Nephron (organoid): ENCODE data around the gene WDR64.
"Not testable (repeated sequence)": the region's sequence is repeated elsewhere in the genome, so short reads cannot be mapped to it uniquely, and the experiment has no call there.

Source experiments
- H3K27ac Mint-ChIP-seq, 3 experiments: 2 replicates each; pipeline ENCODE4 v1.8.0; 2020; ENCODE audit warnings: mixed read lengths in 3 of 3, mild to moderate bottlenecking in 2 of 3, moderate library complexity in 1 of 3
- H3K27me3 Mint-ChIP-seq: 2 replicates; pipeline ENCODE4 v1.8.0; 2021; ENCODE audit warnings: low read depth, mild to moderate bottlenecking, moderate library complexity, mixed read lengths
- H3K36me3 Mint-ChIP-seq: 2 replicates; pipeline ENCODE4 v1.8.0; 2020; ENCODE audit warnings: low read depth, mixed read lengths
- H3K4me1 Mint-ChIP-seq: 2 replicates; pipeline ENCODE4 v1.8.0; 2020; ENCODE audit warnings: mixed read lengths
- H3K4me3 Mint-ChIP-seq, 3 experiments: 2 replicates each; pipeline ENCODE4 v1.8.0; 2020; ENCODE audit warnings: mild to moderate bottlenecking in 3 of 3, mixed read lengths in 3 of 3, moderate library complexity in 2 of 3
- H3K9me3 Mint-ChIP-seq: 2 replicates; pipeline ENCODE4 v1.8.0; 2020; ENCODE audit warnings: mixed read lengths
- CTCF ChIP-seq, 3 experiments: fragments of 200-600 bp; sonication (generic); IDR thresholded peaks; one replicate each; pipeline ENCODE4 v1.5.0; 2021; ENCODE audit warnings: antibody characterized with exemption in 3 of 3; ENCODE audit not compliant: unreplicated experiment in 3 of 3

Gene WDR64

GRCh38 chr1:241819340-241819866, 167.3 kb downstream of the WDR64 start:
- no peaks in the 10 kb centered on the region for H3K4me1 Mint-ChIP-seq
- H3K4me3 Mint-ChIP-seq: no peak overlapping the region
- TF ChIP-seq CTCF (IDR thresholded peaks at IDR 0.05; ENCODE audit: unreplicated experiment in 3 of 3): no peak
- H3K27ac Mint-ChIP-seq: no peak overlapping the region
- peaks cover 3% of the 10 kb centered on the region for H3K27me3 Mint-ChIP-seq
- no peaks in the 10 kb centered on the region for H3K9me3 Mint-ChIP-seq
- no peaks in the 10 kb centered on the region for H3K36me3 Mint-ChIP-seq

GRCh38 chr1:241821363-241821762, 169.3 kb downstream of the WDR64 start:
- Mint-ChIP-seq H3K27me3 (peaks cover 3% of the 10 kb centered on the region), H3K4me1 (no peaks in the 10 kb centered on the region), H3K9me3 (no peaks in the 10 kb centered on the region), H3K27ac (no peak overlapping the region), H3K36me3 (no peaks in the 10 kb centered on the region), H3K4me3 (no peak overlapping the region)
- no peak for TF ChIP-seq CTCF (IDR thresholded peaks at IDR 0.05; ENCODE audit: unreplicated experiment in 3 of 3)

GRCh38 chr1:241822846-241823245, 170.8 kb downstream of the WDR64 start:
- H3K27ac Mint-ChIP-seq: no peak overlapping the region
- TF ChIP-seq CTCF (IDR thresholded peaks at IDR 0.05; ENCODE audit: unreplicated experiment in 3 of 3): no peak
- H3K4me3 Mint-ChIP-seq: no peak overlapping the region
- H3K27me3 Mint-ChIP-seq: peaks cover 3% of the 10 kb centered on the region
- no peaks in the 10 kb centered on the region for H3K9me3 Mint-ChIP-seq
- H3K36me3 Mint-ChIP-seq: no peaks in the 10 kb centered on the region
- H3K4me1 Mint-ChIP-seq: no peaks in the 10 kb centered on the region

GRCh38 chr1:241823925-241824324, 171.8 kb downstream of the WDR64 start:
- H3K4me1 Mint-ChIP-seq: peaks cover 8% of the 10 kb centered on the region
- H3K9me3 Mint-ChIP-seq: no peaks in the 10 kb centered on the region
- peaks cover 3% of the 10 kb centered on the region for H3K27me3 Mint-ChIP-seq
- H3K4me3 Mint-ChIP-seq: no peak overlapping the region
- no peak overlapping the region for H3K27ac Mint-ChIP-seq
- no peak for TF ChIP-seq CTCF (IDR thresholded peaks at IDR 0.05; ENCODE audit: unreplicated experiment in 3 of 3)
- H3K36me3 Mint-ChIP-seq: no peaks in the 10 kb centered on the region

- H3K4me3 Mint-ChIP-seq: no peak overlapping the region
- H3K4me1 Mint-ChIP-seq: peaks cover 8% of the 10 kb centered on the region
- peaks cover 8% of the 10 kb centered on the region for H3K27me3 Mint-ChIP-seq
- no peak overlapping the region for H3K27ac Mint-ChIP-seq
- no peaks in the 10 kb centered on the region for H3K9me3 Mint-ChIP-seq
- H3K36me3 Mint-ChIP-seq: no peaks in the 10 kb centered on the region
- TF ChIP-seq CTCF (IDR thresholded peaks at IDR 0.05; ENCODE audit: unreplicated experiment in 3 of 3): no peak
These were observed 173.5 kb downstream of the WDR64 start for GRCh38 chr1:241825581-241825980.

GRCh38 chr1:241826613-241827012, 174.5 kb downstream of the WDR64 start:
- not testable (repeated sequence) for H3K27ac Mint-ChIP-seq, H3K36me3 Mint-ChIP-seq, H3K9me3 Mint-ChIP-seq, H3K4me1 Mint-ChIP-seq, H3K4me3 Mint-ChIP-seq
- H3K27me3 Mint-ChIP-seq: peaks cover 11% of the 10 kb centered on the region
